HG02623 (cell line): ENCODE data around the gene TGM3.

Experiments
- ATAC-seq: cut with Tn5 transposase; IDR thresholded peaks from one replicate; pipeline ENCODE4 v1.9.1; 2021; ENCODE audit warnings: moderate library complexity; ENCODE audit not compliant: unreplicated experiment

Gene TGM3

DNA sequence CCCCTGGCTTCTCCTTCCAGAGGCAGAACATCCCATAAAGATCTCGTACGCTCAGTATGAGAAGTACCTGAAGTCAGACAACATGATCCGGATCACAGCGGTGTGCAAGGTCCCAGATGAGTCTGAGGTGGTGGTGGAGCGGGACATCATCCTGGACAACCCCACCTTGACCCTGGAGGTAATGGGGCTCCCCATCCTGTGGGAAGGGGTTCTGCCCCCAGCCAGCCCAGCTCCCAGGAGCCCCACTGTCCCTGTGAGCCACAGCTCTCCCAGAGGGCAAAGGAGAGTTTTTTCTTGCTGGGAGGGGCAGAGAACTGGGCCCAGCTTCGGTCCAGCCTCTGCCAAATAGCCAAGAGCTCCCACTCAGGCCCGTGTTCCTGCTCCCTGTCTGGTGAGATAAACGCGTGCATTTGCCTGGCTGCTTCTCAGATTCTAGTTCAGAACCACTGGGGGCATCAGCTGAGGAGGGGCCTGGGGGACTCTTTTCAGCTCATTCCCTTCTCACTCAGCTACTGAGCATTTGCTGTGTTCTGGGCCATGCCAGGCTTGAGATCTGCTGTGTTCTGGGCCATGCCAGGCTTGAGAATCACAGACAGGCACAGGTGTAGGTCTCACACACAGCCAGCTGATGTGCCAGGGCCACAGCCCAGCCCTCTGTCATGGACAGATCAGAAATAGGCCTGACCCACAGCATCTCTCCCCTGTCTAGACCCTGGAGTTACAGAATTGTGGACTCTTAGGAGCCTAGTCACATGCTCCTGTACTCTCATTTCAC is 39.5 kb downstream of the TGM3 start:
- ATAC-seq: no peak

DNA sequence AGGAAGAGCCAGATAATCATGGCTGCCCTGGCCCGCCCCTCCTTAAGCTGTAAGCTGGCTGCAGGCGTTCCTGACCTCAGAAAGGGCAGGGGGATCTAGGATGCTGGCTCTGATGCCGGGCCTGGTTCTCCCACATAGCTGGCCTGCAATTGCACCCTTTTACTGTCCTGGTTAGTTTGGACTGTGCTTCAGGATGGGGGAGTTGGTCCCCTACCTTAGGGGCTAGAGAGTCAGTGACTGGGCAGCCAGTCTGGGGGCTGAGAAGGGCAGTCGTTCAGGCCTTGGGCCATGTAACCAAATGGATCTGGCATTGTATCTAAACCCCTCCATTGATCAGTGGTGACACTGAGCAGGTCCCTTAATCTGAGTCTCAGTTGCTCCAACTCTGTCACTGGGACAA is 40.7 kb downstream of the TGM3 start:
- ATAC-seq: no peak

DNA sequence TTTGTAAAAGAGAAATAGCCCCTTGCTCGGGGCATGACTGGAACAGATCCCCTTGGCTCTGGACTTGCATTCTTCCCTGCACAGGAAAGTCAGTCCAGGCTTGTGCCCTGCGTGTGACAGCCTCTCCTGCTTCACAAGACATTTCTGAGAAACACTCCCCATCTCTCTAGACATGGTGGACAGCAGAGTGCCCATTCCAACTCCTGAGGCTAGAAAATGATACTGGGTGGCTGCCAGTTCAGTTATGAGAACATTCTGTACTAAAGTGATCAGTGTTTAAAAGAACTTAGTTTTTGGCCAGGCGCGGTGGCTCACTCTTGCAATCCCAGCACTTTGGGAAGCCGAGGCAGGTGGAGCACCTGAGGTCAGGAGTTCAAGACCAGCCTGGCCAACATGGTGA is 41.3 kb downstream of the TGM3 start:
- no peak for ATAC-seq

DNA sequence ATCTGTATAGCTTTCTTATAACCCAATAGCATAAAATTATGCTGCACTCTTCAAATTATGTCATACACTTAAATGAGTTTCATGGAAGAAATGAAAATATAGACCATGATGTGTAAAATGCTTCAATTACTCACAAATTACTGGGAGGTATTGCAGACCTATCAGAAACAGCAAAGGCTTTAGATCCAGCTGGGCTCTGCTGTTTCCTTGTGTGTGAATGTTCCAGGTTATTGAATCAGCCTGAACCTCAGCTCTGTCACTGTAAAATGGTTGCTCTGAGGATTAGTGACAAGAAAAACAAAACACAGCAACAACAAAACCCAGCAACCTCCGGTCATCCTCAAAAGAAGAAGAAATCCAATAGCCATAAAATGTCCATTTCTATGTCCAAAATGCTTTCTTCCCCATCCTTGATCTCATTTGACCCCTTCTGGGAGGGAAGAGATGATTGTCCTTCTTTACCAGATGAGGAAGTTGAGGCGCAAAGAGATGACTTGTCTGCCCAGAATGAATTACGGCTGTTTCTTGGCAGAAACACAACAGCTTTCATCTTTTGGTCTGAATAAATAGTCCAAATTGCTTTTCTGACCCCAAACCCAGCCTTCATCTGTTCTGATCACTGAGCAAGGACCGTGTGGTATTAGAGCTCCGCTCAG is 42.7 kb downstream of the TGM3 start:
- ATAC-seq: no peak

DNA sequence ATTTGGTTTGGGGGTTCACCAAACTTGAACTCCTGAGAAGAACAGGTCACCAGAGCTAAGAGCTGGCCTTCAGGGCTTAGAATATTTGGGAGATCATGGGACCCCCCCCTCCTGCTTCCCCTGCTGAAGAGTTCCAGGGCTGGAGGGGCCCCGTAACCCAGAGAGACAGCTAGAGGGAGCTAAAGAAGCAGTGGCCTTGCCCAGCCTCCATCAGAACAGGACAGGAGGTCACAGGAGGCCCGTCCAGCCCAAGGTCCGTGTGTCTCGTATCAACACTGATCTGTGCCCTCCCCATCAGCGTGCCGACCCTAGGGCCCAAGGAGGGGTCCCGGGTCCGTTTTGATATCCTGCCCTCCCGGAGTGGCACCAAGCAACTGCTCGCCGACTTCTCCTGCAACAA is 44.3 kb downstream of the TGM3 start:
- no peak for ATAC-seq

DNA sequence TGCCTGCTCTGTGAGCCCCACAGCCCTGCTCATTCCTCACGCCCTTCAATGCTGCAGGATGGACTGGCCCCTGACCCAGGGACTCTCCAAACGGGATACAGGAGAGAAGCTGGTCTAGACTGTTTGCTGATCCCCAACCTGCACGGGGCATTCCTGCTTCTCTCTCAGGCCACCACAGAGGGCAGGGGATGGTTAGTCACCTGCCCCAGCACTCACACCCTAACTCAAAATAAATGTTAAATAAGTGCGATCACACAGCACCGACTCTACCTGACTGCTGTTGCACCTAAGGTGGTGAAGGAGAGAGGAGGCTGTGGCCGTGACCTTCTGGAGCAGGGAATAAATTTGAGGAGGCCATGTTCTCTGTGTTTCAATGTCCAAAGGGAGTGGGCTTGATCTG is 45.0 kb downstream of the TGM3 start:
- no peak for ATAC-seq

DNA sequence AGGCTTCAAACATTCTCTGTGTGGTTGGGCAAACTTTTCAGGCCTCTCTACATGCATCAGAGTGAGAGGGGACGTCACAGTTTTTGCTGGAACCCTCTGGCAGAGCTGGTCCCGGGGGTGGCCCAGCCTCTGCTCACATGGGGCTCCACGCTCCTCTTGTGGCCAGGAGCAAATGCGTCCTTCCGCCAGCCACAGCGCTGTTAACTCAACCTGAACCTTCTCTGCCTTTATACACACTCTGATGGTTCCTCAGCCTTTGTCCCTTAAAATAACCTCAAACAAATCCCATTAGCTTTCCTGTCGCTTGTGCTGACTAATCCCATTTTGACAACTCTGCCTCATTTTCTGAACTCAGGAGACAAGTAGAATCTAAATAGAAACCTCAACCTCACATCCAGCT is 45.5 kb downstream of the TGM3 start:
- ATAC-seq: no peak

DNA sequence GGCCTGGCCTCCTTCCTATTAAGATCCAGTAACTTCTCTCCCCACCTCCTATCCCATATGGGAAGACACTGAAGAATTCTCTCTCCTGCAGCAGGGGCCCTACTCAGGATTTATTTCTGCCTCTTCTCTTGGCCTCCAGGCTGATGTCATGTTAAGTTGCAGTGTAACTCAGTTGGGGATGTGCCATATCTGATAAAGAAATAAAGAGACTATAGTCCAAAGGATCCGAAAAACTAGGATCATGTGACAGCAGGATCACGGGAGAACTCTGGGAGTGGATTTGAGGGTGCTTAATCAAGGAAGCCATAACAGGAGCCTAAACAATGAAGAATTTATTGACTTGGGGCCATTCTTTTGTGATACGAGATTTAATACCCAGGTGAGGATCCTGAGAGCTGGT is 46.4 kb downstream of the TGM3 start:
- no peak for ATAC-seq

DNA sequence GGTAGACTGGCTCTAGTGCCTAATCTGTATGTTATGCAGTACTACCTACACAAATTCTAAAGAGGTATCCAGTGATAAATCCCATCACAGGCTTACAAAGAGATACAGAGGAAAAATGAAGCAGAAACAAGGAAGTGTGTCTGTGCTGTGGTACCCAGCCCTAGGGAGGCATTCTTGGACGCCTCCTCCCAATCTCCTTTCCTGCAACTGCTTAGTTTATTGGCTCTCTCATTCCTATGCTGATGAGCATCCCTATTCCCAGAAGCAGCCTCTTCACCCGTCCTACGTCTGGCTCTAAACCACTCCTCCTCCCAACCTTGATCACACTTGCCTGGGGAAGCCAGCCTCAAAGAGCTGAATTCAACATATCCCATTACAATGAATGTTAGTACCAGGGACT is 50.4 kb downstream of the TGM3 start:
- no peak for ATAC-seq

DNA sequence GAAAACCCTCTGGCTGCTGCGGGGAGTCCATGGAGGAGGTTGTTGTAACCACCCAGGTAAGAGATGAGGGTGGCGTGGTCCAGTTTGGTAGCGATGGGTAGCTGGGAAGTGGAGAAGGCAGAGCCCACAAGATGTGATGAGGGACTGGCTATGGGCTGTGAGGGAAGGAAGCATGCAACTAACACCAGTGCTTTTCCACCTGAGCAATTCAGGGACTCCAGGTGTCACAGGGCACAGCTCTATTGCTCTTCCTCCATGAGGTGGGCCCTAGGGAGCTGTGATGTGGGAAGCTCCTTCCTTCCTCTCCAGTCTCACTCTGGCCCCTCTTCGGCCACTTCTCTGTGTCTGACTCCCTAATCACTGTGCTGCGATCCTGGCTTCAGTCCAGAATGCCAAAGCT is 52.5 kb downstream of the TGM3 start:
- ATAC-seq: no peak

DNA sequence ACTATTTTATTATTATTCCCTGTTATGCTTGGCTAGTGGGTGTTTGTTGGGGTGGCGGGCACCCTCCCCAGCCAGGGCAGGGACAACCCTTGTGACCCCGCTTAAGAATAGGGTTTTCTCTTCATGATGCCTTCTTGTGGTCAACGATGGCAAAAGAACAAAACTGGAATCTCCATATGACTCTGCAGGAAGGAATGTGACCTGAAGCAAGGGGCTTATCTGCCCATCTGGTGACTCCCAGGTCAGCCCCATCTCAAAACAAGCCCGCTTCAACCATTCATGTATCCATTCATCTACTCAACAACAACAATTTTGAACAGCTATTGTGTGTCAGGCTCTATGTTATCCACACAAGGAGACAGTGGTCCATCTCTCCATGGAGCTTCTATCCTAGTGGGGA is 54.0 kb downstream of the TGM3 start:
- ATAC-seq: no peak

DNA sequence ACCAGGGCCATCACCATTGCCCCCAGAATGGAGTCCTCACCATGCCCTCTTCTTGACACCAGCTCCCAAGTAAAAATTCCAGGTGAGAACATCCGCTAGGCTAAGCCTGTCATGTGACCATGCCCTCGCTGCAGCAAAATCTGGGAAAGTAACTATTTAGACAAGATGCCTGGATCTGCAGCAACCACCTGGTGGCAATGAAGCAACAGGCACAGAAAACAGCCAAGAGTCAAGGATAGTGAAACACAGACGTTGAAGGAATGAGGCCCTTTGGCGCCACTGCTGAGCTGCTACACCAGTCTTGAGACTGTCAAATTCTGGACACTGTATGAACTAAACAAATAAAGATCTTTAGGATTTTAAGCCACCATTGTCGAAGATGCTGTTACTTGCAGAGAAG is 54.8 kb downstream of the TGM3 start:
- ATAC-seq: no peak

DNA sequence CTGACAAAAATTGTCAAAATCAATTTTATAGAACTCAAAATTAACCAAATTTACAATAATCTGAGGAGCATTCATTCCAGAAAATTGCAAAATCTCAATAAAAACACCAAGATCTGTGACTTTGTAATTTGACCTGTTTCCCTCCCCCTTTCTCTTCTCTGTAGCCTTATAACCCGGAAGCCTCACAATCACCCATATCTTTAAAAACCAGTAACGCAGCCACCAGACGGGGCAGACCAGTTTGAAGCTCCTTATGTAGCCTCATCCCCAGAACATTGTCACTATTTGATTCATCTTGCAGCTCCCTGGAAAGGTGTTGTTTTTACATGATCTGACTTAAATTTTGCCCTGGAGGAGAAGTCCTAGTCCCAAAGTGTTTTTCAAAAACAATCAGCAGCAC is 57.4 kb downstream of the TGM3 start:
- no peak for ATAC-seq

DNA sequence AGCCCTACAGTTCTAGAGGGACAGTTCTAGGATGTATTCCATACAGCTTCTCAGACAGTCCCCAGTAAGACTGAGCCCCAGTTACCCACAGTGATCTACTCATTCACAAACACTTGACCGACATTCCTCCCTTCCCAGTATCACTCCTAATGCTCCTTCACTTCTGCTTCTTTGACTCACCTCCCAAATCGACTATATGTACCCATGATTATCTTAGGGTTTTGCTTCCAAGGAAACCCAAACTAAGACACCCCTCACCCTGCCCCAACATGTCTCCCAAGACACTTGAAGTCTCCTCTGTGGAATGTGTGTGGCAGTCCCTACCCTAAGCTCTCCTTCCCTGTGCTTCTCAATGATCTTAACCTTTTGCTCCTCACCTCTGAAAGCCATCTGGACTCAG is 61.3 kb downstream of the TGM3 start:
- no peak for ATAC-seq

DNA sequence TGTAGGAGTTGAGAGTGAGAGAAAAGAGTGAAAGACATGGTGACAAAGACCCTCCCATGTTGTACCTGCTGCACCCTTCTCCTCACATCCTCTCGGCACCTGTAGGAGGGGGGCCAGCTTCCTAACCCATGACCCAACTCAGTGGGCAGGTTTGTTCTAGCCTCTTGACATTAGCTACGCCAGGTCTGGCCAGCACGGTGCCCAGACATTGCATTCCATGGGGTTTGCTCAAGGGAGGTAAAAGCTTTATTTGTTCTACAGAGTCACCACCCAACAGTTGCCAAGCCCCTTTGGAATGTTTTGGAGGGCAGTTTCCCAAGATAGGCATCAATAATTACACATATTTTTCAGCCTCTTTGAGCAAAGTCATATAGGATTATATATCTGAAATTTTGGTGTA is 62.2 kb downstream of the TGM3 start:
- ATAC-seq: no peak

DNA sequence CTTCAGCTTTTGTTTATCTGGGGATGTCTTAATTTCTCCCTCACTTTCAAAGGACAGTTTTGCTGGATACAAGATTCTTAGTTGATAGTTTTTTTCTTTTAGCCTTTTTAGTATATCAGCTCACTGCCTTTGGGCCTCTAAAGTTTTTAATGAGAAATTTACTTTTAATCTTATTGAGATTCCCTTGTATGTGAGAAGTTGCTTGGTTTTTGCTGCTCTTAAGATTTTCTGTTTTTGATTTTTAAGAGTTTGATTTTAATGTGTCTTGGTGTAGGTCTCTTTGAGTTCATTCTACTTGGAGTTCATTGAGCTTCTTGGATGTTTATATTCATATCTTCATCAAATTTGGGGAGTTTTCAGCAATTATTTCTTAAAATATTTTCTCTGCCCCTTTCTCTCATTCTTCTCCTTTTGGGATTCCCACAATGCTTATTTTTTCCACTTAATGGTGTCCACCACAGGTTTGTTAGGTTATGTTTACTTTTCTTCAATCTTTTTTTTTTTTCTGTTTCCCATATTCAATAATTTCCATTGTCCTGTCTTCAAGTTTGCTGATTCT is 65.3 kb downstream of the TGM3 start:
- ATAC-seq: no peak

DNA sequence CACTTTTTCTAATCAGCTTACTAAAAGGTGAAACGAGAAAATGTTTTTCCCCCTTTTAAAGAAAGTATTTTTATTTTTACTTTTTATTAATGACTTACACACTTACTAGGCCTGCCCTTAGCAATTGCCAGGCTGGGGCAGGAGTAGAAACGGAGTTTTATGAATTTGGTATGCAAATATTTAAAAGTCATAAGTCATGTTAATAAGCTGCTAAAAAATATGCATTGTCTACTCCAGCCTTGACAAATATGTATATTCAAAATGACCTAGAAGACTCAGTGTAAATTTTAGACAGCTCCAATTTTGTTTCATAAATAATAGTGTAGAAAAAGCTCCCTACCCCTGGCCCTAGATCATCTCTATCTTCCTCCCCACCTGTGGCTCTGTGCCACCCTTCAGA is 67.4 kb downstream of the TGM3 start:
- no peak for ATAC-seq

DNA sequence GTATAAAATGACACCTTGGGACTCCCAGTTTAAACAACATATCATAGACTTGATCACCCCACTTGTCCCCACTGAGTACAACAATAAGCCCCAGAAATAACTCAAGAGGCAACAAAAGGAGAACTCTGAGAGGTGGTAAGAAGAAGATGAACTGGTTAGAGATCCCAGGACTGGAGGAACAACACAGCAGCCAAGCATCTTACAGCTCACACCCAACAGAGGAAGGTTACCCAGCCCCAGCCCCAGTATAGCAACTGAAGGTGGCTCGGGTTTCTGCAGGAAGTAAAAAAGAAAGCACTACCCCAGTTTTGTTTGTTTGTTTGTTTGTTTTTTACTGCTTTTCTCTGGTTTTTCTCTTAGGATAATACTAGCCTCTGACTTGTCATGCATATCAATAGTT is 67.8 kb downstream of the TGM3 start:
- ATAC-seq: no peak

DNA sequence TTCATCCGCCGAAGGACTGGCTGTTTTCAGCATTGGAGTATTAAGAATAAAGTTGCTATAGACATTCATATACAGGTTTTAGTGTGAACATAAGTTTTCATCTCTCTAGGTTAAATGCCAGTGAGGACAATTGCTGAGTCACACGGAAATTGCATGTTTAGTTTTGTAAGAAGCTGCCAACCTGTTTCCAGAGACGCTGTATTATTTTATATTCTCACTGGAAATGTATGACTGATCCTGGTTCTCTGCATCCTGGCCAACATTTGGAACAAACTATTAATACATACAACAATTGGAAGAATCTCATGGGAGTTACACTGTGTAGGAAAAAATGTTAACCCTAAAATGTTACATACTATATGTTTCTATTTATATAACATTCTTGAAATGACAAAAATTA is 68.2 kb downstream of the TGM3 start:
- ATAC-seq: no peak

DNA sequence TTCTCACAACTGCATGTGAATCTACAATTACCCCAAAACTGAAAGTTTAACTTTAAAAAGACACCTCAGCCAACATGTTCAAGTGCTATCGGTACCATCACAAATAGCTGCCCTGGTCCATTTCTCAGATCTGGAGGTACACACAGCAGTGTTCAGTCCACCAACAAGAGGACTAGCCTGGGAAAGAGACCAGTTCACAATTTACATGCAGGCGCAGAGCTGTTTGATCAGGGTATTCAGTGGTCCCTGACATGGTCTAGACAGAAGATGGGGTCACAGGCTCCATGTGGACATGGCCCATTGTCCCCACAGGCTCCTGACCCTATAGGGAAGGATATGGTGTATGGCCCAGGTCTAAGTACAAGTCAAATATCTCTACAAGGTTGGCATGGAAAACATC is 69.3 kb downstream of the TGM3 start:
- no peak for ATAC-seq

DNA sequence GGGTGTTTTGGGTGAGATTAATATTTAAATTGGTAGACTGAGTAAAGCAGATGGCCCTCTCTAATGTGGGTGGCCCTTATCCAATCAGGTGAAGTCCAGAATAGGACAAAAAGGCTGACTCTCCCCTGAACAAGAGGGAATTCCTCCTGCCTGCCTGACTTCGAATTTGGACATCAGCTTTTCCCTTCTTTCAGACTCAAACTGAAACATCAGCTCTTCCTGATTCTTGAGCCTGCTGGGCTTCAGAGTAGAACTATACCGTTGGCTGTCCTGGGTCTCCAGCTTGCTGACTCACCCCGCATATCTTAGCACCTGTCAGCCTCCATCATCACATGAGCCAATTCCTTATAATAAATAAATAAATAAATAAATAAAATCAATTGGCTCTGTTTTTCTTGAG is 69.9 kb downstream of the TGM3 start:
- no peak for ATAC-seq

DNA sequence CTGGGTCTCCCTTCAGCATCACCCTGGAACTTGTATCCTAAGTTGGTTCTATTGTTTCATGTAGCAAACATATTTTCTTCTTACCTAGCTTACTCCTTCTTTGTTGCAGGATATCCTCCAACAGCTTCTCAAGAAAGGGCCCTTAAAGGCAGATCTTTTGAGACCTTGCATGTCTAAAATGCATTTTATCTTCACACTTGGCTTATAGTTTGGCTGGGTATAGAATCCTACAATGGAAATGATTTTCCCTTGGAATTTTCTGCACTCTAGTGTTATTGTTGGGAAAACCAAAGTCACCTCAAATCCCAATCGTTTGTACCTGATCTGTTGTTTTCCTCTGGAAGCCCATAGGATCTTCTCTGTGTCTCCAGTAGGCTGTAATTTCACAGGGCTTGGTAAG is 72.8 kb downstream of the TGM3 start:
- no peak for ATAC-seq

DNA sequence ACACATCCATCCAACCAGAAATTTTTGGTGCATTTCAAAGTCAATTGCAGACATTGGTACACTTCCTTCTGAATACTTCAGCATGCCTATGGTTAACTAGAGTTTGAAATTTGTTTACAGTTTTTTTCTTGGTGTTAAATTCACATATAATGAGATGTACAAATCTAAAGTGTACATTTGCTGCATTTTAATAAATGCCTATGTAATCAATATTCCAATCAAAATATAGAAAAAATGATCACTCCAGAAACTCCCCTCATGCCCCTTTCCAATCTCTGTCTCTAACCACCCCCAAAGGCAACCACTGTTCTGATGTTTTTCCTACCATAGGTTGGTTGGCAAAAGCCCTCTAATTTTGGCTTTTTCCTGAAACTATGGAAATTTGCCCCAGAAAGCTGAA is 77.3 kb downstream of the TGM3 start:
- ATAC-seq: no peak
